T47D (cell line): Measurements from ENCODE around the gene CSNK2B.
"Not testable (repeated sequence)": the region's sequence is repeated elsewhere in the genome, so short reads cannot be mapped to it uniquely, and the experiment has no call there.

Source experiments
- DNase-seq, 2 experiments: peaks; one replicate each; pipeline versions ENCODE4 v3.0.0 to v3.0.0-alpha.2; 2011 to 2012; ENCODE audit warnings: low read depth in 1 of 2, low spot score in 1 of 2
- JUND ChIP-seq: IDR thresholded peaks from 2 replicates; pipeline ENCODE4 v1.6.1; 2012; ENCODE audit warnings: low read depth
- in situ Hi-C: cut with HindIII; loops from 2 replicates; pipeline ENCODE4 v1.10.0; 2016; ENCODE audit warnings: low sequenced_read_pairs, low pct_unique_long_range_greater_than_20kb

CSNK2B gene

DNA sequence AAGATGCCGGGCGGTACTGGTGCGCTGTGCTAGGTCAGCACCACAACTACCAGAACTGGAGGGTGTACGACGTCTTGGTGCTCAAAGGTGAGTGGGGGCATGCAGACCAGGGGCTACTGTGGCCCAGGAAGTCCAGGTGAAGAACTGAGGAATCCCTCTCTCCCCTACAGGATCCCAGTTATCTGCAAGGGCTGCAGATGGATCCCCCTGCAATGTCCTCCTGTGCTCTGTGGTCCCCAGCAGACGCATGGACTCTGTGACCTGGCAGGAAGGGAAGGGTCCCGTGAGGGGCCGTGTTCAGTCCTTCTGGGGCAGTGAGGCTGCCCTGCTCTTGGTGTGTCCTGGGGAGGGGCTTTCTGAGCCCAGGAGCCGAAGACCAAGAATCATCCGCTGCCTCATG, 41.8 kb downstream of the CSNK2B start:
- in situ Hi-C loops, result no loop called here
- no peak for DNase-seq
- no peak for TF ChIP-seq JUND

DNA sequence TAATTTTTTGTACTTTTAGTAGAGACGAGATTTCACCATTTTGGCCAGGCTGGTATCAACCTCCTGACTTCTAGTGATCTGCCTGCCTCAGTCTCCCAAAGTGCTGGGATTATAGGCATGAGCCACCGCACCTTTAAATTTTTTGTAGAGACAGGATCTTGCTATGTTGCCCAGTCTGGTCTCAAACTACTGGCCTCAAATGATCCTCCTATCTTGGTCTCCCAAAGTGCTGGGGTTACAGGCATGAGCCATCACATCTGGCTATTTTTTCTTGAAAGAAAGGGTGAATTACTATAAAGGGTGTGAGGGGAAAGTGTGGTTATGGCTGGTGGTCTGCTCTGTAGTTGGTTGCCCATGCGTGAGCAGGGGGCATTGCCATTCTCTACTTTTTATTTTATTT, 42.3 kb downstream of the CSNK2B start:
- in situ Hi-C loops, result no loop called here
- no peak for DNase-seq

DNA sequence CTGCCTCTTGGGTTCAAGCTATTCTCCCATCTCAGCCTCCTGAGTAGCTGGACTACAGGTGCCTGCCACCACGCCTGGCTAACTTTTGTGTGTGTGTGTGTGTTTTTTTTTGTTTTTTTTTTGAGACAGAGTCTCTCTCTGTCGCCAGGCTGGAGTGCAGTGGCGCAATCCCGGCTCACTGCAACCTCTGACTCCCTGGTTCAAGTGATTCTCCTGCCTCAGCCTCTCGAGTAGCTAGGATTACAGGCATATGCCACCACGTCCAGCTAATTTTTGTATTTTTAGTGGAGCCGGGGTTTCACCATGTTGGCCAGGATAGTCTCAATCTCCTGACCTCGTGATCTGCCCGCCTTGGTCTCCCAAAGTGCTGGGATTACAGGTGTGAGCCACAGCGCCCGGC, 43.3 kb downstream of the CSNK2B start:
- DNase-seq, in situ Hi-C loops: not testable (repeated sequence)

More for the DNA sequence above, 42.3 kb downstream of the CSNK2B start:
- TF ChIP-seq JUND, result no peak

DNA sequence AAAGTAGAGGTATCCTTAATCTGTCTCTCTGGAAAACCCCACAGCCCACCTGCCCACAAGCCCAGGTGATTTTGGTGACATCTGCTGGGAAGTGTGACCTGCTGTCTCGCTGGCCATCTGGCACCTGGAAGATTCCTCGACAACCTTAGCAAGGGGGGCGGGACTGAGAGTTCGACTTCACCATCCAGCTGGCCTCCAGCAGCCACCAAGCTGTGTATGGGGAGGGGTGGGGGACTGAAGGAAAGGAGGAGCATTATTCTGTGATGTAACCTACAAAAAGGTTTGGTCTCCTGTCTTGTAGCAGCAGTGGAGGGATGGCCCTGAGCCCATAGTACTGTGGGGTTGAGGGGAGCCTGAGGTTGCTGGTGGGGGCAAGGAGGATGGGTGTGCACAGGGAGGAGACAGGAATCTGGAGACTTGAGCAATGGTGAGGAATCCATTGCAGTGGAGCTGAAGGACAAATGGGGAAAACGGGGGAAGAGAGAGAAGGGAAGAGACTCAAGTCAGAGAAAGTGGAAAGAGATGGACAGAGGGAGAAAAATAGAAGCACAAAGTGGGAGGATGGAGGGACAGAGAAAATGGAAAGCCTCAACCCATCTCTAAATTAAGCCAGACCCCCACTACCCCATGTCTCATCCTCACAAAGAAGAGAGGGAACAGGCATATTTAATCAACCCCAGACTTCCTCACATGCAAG, 44.8 kb downstream of the CSNK2B start:
- no peak for TF ChIP-seq JUND
- in situ Hi-C loops, result no loop called here
- DNase-seq, result no peak

DNA sequence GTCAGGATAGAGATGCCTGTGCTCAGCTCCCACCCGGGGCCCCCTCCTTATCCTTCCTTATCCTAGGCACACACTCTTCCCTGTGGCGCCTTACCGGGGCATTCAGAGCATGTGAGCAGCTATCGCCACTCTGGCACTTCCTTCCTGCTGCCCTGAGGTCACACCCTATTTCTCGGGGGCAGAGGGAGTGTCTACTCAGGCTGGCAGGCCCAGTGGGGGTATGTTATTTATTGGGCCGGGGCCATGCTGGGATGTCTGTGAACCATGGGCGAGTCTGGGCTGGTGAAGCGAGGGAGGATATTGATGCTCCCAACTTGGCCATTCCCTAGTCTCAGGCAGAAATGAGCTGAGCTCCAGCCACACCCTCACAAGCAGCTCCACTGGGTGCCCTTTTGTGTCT, 45.4 kb downstream of the CSNK2B start:
- DNase-seq, result no peak
- TF ChIP-seq JUND, result no peak
- in situ Hi-C loops, result no loop called here

DNA sequence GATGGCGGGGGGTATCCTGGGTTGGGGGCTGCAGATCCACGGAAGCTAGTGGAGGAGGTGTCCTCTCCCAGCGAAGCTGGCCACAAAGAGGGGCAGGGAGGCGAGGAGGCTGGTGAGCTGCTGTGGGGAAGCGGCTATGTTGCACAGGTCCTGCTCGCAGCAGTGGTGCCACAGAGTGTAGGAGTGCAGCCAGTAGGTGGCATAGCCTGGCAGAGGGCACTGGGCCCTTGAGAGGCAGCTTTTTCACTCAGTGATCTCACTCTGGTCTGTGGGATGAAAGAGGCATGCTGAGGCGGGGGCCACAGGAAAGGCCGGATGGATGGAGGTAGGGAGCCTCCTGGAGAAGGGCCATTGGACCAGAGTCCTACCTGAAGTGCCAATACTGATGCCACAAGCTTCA, 46.4 kb downstream of the CSNK2B start:
- peak; percentile 83 for DNase-seq
- TF ChIP-seq JUND, result no peak
- in situ Hi-C loops, result no loop called here

DNA sequence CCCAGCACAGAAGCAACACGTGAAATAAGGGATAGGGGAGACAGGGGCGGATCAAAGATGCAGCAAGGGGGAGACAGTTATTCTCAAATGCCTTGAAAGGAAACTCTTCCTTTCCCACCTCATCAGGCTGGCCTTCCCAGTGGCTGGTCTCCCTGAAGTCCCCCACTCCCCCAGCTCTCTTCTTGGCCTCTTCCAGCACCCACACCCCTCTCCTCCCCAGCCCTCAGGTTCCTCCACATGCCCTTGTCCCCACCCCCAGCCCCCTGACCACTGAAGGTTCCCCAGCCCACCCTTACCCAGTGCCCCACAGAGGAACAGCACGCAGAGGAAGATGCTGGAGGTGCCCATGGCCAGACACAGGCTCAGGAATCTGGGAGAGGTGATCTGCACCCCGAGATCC, 47.6 kb downstream of the CSNK2B start:
- TF ChIP-seq JUND, result no peak
- in situ Hi-C loops, result no loop called here
- no peak for DNase-seq

DNA sequence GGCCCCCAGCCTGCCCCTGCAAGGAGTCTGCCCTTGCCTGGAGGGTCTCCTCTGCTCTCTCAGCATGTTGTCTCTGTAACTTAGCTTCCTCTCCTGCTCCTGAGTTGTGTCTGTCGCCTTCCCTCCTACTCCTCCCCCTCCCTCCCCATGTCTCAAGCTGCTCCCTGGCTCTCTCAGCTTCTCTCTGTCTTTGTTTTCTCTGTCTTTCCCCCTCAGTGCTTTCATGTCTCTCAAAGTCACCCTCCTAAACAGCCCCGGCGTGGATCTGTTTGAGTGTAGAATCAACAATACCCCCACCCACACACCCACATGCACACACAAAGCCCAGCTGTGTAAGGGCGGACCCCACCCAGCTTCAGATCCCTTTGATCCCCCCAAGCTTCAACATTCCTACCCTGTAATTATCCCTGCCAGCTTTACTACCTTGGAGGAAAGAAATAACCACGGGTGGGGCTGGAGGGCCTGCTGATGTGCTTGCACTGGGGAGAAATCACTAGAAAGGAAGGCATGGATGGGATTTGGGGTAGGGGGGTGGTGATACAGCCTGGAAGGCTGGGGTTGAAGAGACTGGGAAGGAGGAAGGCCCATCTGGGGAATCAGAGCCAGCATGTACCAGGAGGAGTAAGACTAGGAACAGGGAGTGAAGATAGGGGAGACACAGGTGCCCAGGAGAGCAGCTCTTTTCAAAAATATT, 48.3 kb downstream of the CSNK2B start:
- in situ Hi-C loops, result no loop called here
- TF ChIP-seq JUND, result no peak
- DNase-seq, result no peak

DNA sequence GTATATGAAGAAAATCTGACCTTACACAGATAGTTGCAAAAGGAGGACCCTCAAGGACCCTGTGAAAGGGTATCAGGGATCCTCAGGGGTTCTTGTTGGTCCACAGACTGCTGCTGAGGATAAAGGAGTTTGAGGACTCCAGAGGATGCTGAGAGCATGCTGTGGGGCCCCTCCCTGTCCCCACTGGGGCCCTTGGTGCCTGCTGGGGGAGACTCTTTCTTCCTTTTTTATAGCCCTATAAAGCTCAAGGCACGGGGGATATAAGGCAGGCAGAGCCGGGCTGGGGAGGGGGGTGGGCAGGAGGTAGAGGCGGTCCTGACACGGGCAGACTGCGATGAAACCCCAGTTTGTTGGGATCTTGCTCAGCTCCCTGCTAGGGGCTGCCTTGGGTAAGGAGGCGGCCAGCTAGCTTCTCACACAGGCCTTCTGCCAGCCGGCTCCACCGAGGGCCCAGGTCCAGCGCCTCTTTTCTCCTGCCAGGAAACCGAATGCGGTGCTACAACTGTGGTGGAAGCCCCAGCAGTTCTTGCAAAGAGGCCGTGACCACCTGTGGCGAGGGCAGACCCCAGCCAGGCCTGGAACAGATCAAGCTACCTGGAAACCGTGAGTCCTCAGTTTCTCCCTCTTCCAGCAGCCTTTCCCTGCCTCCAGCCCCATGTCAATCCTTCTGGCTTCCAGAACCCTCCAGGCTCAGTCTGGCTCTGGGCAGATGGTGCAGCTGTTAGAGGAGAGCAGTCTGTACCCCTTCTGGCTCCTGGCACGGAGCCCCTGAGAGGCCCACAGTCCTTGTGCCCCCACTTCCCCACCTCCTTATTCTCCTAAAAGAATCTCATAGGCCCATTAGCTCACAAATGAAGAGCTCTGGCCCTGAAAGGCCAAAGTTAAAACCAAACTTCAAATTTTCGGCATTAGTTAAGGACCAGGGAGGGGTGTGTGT, 49.4 kb downstream of the CSNK2B start, which contains the start of gene LY6G6D:
Gene LY6G6D (plus strand): TSS at position 327 of the 937 bp plus-strand sequence. CDS start 8 bp downstream, at position 335.
- no peak for TF ChIP-seq JUND
- in situ Hi-C loops, result no loop called here
- no peak for DNase-seq

DNA sequence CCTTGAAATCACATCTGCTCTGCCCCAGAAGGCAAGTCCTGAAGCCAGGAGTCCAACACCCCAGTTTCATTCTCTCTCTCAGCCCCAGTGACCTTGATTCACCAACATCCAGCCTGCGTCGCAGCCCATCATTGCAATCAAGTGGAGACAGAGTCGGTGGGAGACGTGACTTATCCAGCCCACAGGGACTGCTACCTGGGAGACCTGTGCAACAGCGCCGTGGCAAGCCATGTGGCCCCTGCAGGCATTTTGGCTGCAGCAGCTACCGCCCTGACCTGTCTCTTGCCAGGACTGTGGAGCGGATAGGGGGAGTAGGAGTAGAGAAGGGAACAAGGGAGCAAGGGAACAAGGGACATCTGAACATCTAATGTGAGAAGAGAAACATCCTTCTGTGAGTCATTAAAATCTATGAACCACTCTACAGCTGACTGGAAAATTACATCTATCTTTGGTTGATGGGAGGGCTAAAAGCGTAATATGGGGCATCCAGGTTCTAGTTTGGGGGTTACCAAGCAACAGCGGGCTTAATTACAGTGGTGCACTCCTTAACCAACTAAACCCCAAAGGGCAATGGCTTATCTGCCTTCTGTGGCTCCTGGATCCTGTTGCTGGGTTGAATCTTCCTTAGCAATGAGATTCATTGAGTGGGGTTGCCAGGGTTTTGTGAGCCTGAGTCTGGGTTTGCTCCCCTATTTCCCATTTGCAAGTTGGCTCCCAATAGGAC, 51.8 kb downstream of the CSNK2B start:
- TF ChIP-seq JUND, result no peak
- DNase-seq, result peak; percentile 62 to 88
- in situ Hi-C loops, result no loop called here

DNA sequence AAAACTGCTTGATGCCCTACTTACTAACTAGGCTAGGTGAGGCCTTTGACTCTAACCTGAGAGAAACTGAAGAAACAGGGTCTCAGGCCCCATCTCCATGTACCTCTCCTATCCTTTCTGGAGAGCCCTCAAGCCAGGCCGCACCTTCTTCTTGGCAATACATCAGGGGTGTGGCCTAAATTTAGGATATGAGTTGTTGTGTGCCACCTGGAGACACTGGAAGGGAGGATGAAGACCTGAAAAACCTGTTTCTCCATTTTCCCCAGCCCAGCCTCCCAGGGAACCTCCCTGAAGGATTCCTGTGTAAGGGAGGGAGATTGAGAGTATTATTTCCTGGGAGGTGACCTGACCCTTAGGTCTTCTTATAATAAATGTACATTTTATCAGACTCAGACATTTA, 52.4 kb downstream of the CSNK2B start:
- peak; percentile 75 to 97 for DNase-seq
- in situ Hi-C loops, result no loop called here
- no peak for TF ChIP-seq JUND

DNA sequence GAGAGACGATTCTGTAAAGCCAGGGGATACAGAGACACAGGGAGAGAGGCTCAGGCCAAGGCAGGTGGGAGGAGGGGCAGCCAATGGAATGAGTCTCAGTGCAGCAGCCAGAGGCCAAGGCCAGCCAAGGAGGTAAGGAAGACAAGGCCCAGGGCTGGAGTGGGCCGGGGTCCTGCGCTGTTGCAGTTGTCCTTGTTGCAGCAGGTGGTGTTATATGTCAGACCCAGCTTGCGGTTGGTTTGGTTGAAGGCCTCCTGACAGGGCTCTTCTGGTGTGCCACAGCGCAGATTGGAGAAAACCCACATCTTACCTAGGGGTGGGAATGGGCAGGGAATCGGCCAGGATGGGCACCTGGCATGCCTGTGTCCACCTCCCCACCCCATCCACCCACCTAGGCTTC, 53.1 kb downstream of the CSNK2B start:
- no peak for TF ChIP-seq JUND
- no peak for DNase-seq
- in situ Hi-C loops, result no loop called here
